Neuronal stem cell (in vitro differentiated cells): ENCODE measurements around the gene SPINT1.

Experiments used
- DNase-seq: peaks from one replicate; pipeline ENCODE4 v3.0.0-alpha.2; 2013; ENCODE audit warnings: low spot score
- H2AFZ ChIP-seq: one replicate; pipeline ENCODE4 v1.6.1; 2013; ENCODE audit warnings: mild to moderate bottlenecking, low read length, inconsistent platforms
- H2AK5ac ChIP-seq: 2 replicates; pipeline ENCODE4 v1.6.1; 2013; ENCODE audit warnings: low read depth, mild to moderate bottlenecking, inconsistent platforms, low read length, moderate library complexity, mixed read lengths
- H2BK120ac ChIP-seq: 2 replicates; pipeline ENCODE4 v1.6.1; 2013; ENCODE audit warnings: low read depth, mild to moderate bottlenecking, inconsistent platforms, low read length, moderate library complexity, mixed read lengths
- H2BK12ac ChIP-seq: one replicate; pipeline ENCODE4 v1.6.1; 2013; ENCODE audit warnings: low read length, inconsistent platforms
- H2BK15ac ChIP-seq: 2 replicates; pipeline ENCODE4 v1.6.1; 2013; ENCODE audit warnings: mild to moderate bottlenecking, low read length, inconsistent platforms, mixed read lengths
- H2BK5ac ChIP-seq: one replicate; pipeline ENCODE4 v1.6.1; 2013; ENCODE audit warnings: inconsistent platforms, mild to moderate bottlenecking, low read length, moderate library complexity
- H3K14ac ChIP-seq: one replicate; pipeline ENCODE4 v1.6.1; 2013; ENCODE audit warnings: low read length, inconsistent platforms
- H3K18ac ChIP-seq: 2 replicates; pipeline ENCODE4 v1.6.1; 2013; ENCODE audit warnings: low read length, inconsistent platforms
- H3K23ac ChIP-seq: 2 replicates; pipeline ENCODE4 v1.6.1; 2013; ENCODE audit warnings: low read depth, mild to moderate bottlenecking, mixed read lengths, low read length, inconsistent platforms; ENCODE audit not compliant: poor library complexity
- H3K27ac ChIP-seq: replicated peaks from 3 replicates; pipeline ENCODE4 v1.5.1; 2013; ENCODE audit warnings: low read length, inconsistent platforms
- H3K27me3 ChIP-seq, 3 experiments: 2 replicates each; pipeline ENCODE4 v1.6.1; 2013; ENCODE audit warnings: low read length in 3 of 3, mild to moderate bottlenecking in 2 of 3, inconsistent platforms in 1 of 3, low read depth in 1 of 3, mixed read lengths in 1 of 3, moderate library complexity in 1 of 3; ENCODE audit not compliant: control insufficient read depth in 3 of 3, insufficient read depth in 3 of 3
- H3K36me3 ChIP-seq, 2 donors: replicated peaks in 1 of 2; 2 replicates each; pipeline ENCODE4 v1.6.1; 2013; ENCODE audit warnings: low read length in 2 of 2; ENCODE audit not compliant: control insufficient read depth in 2 of 2, insufficient read depth in 2 of 2
- H3K4ac ChIP-seq: 2 replicates; pipeline ENCODE4 v1.6.1; 2013; ENCODE audit warnings: inconsistent platforms, mild to moderate bottlenecking, low read length, moderate library complexity
- H3K4me1 ChIP-seq, 2 donors: 1 replicate in 1 of 2; 2 replicates in 1 of 2; pipeline ENCODE4 v1.6.1; 2013; ENCODE audit warnings: low read length in 2 of 2, low read depth in 1 of 2; ENCODE audit not compliant: control insufficient read depth in 2 of 2, insufficient read depth in 1 of 2
- H3K4me2 ChIP-seq: one replicate; pipeline ENCODE4 v1.6.1; 2013; ENCODE audit warnings: mild to moderate bottlenecking, low read length, inconsistent platforms; ENCODE audit not compliant: insufficient read depth, poor library complexity, severe bottlenecking
- H3K4me3 ChIP-seq, 2 donors: 2 replicates each; pipeline ENCODE4 v1.5.1; 2013; ENCODE audit warnings: low read length in 2 of 2, mild to moderate bottlenecking in 2 of 2, inconsistent platforms in 1 of 2, moderate library complexity in 1 of 2
- H3K79me1 ChIP-seq: one replicate; pipeline ENCODE4 v1.6.1; 2013; ENCODE audit warnings: low read depth, mild to moderate bottlenecking, inconsistent platforms, low read length, moderate library complexity
- H3K9ac ChIP-seq: one replicate; pipeline ENCODE4 v1.6.1; 2013; ENCODE audit warnings: mild to moderate bottlenecking, low read depth, low read length, inconsistent platforms; ENCODE audit not compliant: poor library complexity
- H3K9me3 ChIP-seq, 2 donors: replicated peaks in 1 of 2; 2 replicates each; pipeline versions ENCODE3 to v1.6.1; 2013; ENCODE audit warnings: low read length in 2 of 2, mild to moderate bottlenecking in 2 of 2, inconsistent platforms in 1 of 2, low read depth in 1 of 2, mixed read lengths in 1 of 2, moderate library complexity in 1 of 2; ENCODE audit not compliant: control insufficient read depth in 2 of 2, insufficient read depth in 1 of 2
- H4K8ac ChIP-seq: one replicate; pipeline ENCODE4 v1.6.1; 2013; ENCODE audit warnings: low read depth, mild to moderate bottlenecking, inconsistent platforms, low read length, moderate library complexity
- H4K91ac ChIP-seq: one replicate; pipeline ENCODE4 v1.6.1; 2013; ENCODE audit warnings: low read length, low read depth, mild to moderate bottlenecking, inconsistent platforms; ENCODE audit not compliant: poor library complexity
- WGBS, 2 donors: extraction: QIAGEN DNeasy Blood & Tissue Kit; methylation state at CpG; one replicate each; pipeline ENCODE4 v1.1.7; 2013; ENCODE audit warnings: missing lambda C conversion rate in 2 of 2, mixed read lengths in 1 of 2; ENCODE audit not compliant: insufficient read length in 2 of 2, insufficient replicate concordance in 1 of 2; ENCODE audit errors: extremely low coverage in 2 of 2; 5-methylcytosine and 5-hydroxymethylcytosine counted together

Gene SPINT1

GRCh38 chr15:40812721-40813425, 31.0 kb upstream of the SPINT1 start:
- H4K91ac ChIP-seq, result no peak overlapping the region
- H3K18ac ChIP-seq, result no peak overlapping the region
- H4K8ac ChIP-seq, result peak overlapping the region; percentile 75
- H3K9me3 ChIP-seq, result no peaks in the 10 kb centered on the region
- H3K4ac ChIP-seq, result no peak overlapping the region
- no peak overlapping the region for H3K4me3 ChIP-seq
- DNase-seq, result no peak
- H3K14ac ChIP-seq, result no peak overlapping the region
- no peaks in the 10 kb centered on the region for H3K79me1 ChIP-seq
- no peak overlapping the region for H2BK120ac ChIP-seq
- H3K27ac ChIP-seq, result no peak overlapping the region
- no peak overlapping the region for H2AK5ac ChIP-seq
- no CpG with 5 or more reads among the region's 12 CpGs for WGBS, 2 donors
- peaks cover 1 to 15% of the 10 kb centered on the region in 2 donors for H3K36me3 ChIP-seq
- H2BK5ac ChIP-seq, result peak overlapping the region; percentile 49
- no peak overlapping the region for H3K4me2 ChIP-seq
- no peak overlapping the region for H2BK12ac ChIP-seq
- H2AFZ ChIP-seq, result no peak overlapping the region
- peaks cover 0 to 3% of the 10 kb centered on the region in 2 donors for H3K4me1 ChIP-seq
- no peak overlapping the region for H3K23ac ChIP-seq
- no peaks in the 10 kb centered on the region for H3K27me3 ChIP-seq
- H3K9ac ChIP-seq, result no peak overlapping the region
- H2BK15ac ChIP-seq, result no peak overlapping the region

GRCh38 chr15:40815042-40815698, 28.7 kb upstream of the SPINT1 start:
- H3K4me1 ChIP-seq, result no peaks in the 10 kb centered on the region
- no peak overlapping the region for H4K8ac ChIP-seq
- H3K14ac ChIP-seq, result no peak overlapping the region
- H3K18ac ChIP-seq, result no peak overlapping the region
- no peak for DNase-seq
- H2BK15ac ChIP-seq, result no peak overlapping the region
- H3K79me1 ChIP-seq, result no peaks in the 10 kb centered on the region
- no peak overlapping the region for H2AFZ ChIP-seq
- H3K9me3 ChIP-seq, result no peaks in the 10 kb centered on the region
- H3K27ac ChIP-seq, result no peak overlapping the region
- no peak overlapping the region for H2BK12ac ChIP-seq
- H3K4ac ChIP-seq, result no peak overlapping the region
- H2BK5ac ChIP-seq, result no peak overlapping the region
- WGBS, 2 donors, result no CpG with 5 or more reads among the region's 4 CpGs
- H3K23ac ChIP-seq, result no peak overlapping the region
- no peak overlapping the region for H2BK120ac ChIP-seq
- H2AK5ac ChIP-seq, result no peak overlapping the region
- H3K4me3 ChIP-seq, result no peak overlapping the region
- H3K9ac ChIP-seq, result no peak overlapping the region
- no peak overlapping the region for H3K4me2 ChIP-seq
- H4K91ac ChIP-seq, result no peak overlapping the region
- H3K27me3 ChIP-seq, result no peaks in the 10 kb centered on the region
- peaks cover 1 to 15% of the 10 kb centered on the region in 2 donors for H3K36me3 ChIP-seq

GRCh38 chr15:40819048-40819447, 24.8 kb upstream of the SPINT1 start:
- DNase-seq, result no peak
- Histone ChIP-seq H2BK5ac (no peak overlapping the region), H3K4me2 (no peak overlapping the region), H3K18ac (no peak overlapping the region), H3K4me1 (no peaks in the 10 kb centered on the region), H2AK5ac (no peak overlapping the region), H2BK12ac (no peak overlapping the region), H3K9ac (no peak overlapping the region), H3K36me3 (peaks cover 0 to 2% of the 10 kb centered on the region in 2 donors), H3K27me3 (no peaks in the 10 kb centered on the region), H2BK15ac (no peak overlapping the region), H2BK120ac (no peak overlapping the region), H3K4ac (no peak overlapping the region), H4K8ac (no peak overlapping the region), H2AFZ (no peak overlapping the region), H3K27ac (no peak overlapping the region), H4K91ac (no peak overlapping the region), H3K79me1 (no peaks in the 10 kb centered on the region), H3K23ac (no peak overlapping the region), H3K14ac (no peak overlapping the region), H3K9me3 (no peaks in the 10 kb centered on the region), H3K4me3 (no peak overlapping the region)
- WGBS, 2 donors, result no CpG with 5 or more reads among the region's 7 CpGs

GRCh38 chr15:40821195-40821594, 22.7 kb upstream of the SPINT1 start:
- Histone ChIP-seq H3K4ac (no peak overlapping the region), H3K9ac (no peak overlapping the region), H2AFZ (no peak overlapping the region), H3K36me3 (no peaks in the 10 kb centered on the region), H3K9me3 (no peaks in the 10 kb centered on the region), H3K18ac (no peak overlapping the region), H2BK5ac (no peak overlapping the region), H3K14ac (no peak overlapping the region), H2BK12ac (no peak overlapping the region), H4K91ac (no peak overlapping the region), H3K27ac (no peak overlapping the region), H3K4me3 (no peak overlapping the region), H2BK120ac (no peak overlapping the region), H4K8ac (no peak overlapping the region), H3K4me1 (no peaks in the 10 kb centered on the region), H2AK5ac (no peak overlapping the region), H3K27me3 (no peaks in the 10 kb centered on the region), H2BK15ac (no peak overlapping the region), H3K79me1 (no peaks in the 10 kb centered on the region), H3K23ac (no peak overlapping the region), H3K4me2 (no peak overlapping the region)
- DNase-seq, result no peak
- WGBS, 2 donors, result no CpG with 5 or more reads among the region's 2 CpGs
